ENCODE measurements around the gene SMG1.

DNA sequence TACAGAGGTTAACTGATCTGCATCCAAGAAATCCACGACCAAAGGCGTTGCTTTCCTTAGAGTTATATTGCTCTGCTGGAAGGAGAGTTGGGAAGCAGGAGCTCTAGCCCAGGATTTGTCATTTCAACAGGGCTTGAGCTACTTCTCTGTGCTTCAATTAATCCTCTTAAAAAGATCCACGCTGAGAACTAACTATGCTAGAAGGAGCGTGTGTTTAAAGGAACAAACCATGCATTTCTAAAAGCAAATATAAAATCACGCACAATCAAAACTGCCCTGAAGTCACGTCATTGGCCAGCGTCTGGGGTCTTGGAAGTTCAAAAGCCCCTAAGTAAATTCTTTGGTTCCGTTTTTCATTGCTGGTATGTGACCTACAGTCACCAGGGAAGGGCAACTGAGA is 125.9 kb downstream of the SMG1 start:
- TF ChIP-seq, protein P1, sequence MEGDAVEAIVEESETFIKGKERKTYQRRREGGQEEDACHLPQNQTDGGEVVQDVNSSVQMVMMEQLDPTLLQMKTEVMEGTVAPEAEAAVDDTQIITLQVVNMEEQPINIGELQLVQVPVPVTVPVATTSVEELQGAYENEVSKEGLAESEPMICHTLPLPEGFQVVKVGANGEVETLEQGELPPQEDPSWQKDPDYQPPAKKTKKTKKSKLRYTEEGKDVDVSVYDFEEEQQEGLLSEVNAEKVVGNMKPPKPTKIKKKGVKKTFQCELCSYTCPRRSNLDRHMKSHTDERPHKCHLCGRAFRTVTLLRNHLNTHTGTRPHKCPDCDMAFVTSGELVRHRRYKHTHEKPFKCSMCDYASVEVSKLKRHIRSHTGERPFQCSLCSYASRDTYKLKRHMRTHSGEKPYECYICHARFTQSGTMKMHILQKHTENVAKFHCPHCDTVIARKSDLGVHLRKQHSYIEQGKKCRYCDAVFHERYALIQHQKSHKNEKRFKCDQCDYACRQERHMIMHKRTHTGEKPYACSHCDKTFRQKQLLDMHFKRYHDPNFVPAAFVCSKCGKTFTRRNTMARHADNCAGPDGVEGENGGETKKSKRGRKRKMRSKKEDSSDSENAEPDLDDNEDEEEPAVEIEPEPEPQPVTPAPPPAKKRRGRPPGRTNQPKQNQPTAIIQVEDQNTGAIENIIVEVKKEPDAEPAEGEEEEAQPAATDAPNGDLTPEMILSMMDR (IDR thresholded peaks at IDR 0.05; ENCODE audit: poor library complexity): no peak
- TF ChIP-seq EZH2phosphoT487 (IDR thresholded peaks at IDR 0.05; ENCODE audit: low read depth, severe bottlenecking, unreplicated experiment): no peak
- no peak for TF ChIP-seq EZH2 (IDR thresholded peaks at IDR 0.05; ENCODE audit: borderline replicate concordance)

Data from hepatocyte (in vitro differentiated cells).